GM23338 (cell line): Measurements from ENCODE around the gene C16orf87. TPM values are rescaled to one million over a fixed set of nuclear protein-coding genes. Genes with fewer than 3 reads are reported as not detected.

ENCODE experiments used
- ATAC-seq: fragments of 200-7000 bp; cut with Tn5 transposase; 3 replicates; pipeline ENCODE4 v1.9.1; 2020
- DNase-seq: peaks from one replicate; pipeline ENCODE4 v3.0.0-alpha.2; 2015; ENCODE audit warnings: low spot score
- H2AFZ ChIP-seq: fragments of 200-600 bp; sonication (generic); 2 replicates; pipeline ENCODE4 v1.8.0; 2016; ENCODE audit warnings: antibody characterized with exemption, mild to moderate bottlenecking, moderate library complexity
- H3F3A ChIP-seq: fragments of 200-600 bp; sonication (generic); replicated peaks from 2 replicates; pipeline ENCODE4 v1.8.0; 2017; ENCODE audit warnings: antibody characterized with exemption, mixed run types, low read depth
- H3K27ac ChIP-seq: fragments of 200-600 bp; sonication (generic); 2 replicates; pipeline ENCODE4 v1.6.1; 2016; ENCODE audit warnings: low read depth
- H3K27me3 ChIP-seq: fragments of 200-600 bp; sonication (generic); 2 replicates; pipeline ENCODE4 v1.8.0; 2016; ENCODE audit warnings: mild to moderate bottlenecking, mixed run types, moderate library complexity; ENCODE audit not compliant: insufficient read depth
- H3K36me3 ChIP-seq: fragments of 200-600 bp; sonication (generic); 2 replicates; pipeline ENCODE4 v1.8.0; 2016; ENCODE audit warnings: mild to moderate bottlenecking; ENCODE audit not compliant: insufficient read depth
- H3K4me1 ChIP-seq: fragments of 200-600 bp; sonication (generic); 2 replicates; pipeline ENCODE4 v1.8.0; 2016; ENCODE audit warnings: mild to moderate bottlenecking, moderate library complexity; ENCODE audit not compliant: insufficient read depth
- H3K4me2 ChIP-seq: fragments of 200-600 bp; sonication (generic); 2 replicates; pipeline ENCODE4 v1.7.1; 2017; ENCODE audit warnings: mixed run types
- H3K4me3 ChIP-seq: fragments of 200-600 bp; sonication (generic); 2 replicates; pipeline ENCODE4 v1.6.1; 2016; ENCODE audit warnings: mixed run types
- H3K79me2 ChIP-seq: fragments of 200-600 bp; sonication (generic); replicated peaks from 2 replicates; pipeline ENCODE4 v1.8.0; 2017; ENCODE audit warnings: mild to moderate bottlenecking; ENCODE audit not compliant: insufficient read depth
- H3K9me2 ChIP-seq: fragments of 200-600 bp; sonication (generic); 2 replicates; pipeline ENCODE4 v1.8.0; 2017; ENCODE audit not compliant: insufficient read depth
- H4K20me1 ChIP-seq: fragments of 200-600 bp; sonication (generic); replicated peaks from 2 replicates; pipeline ENCODE4 v1.8.0; 2017; ENCODE audit warnings: mild to moderate bottlenecking; ENCODE audit not compliant: insufficient read depth
- H3K27ac Mint-ChIP-seq: 2 replicates; pipeline ENCODE4 v1.8.0; 2020; ENCODE audit warnings: inconsistent platforms, mild to moderate bottlenecking, moderate library complexity, mixed read lengths
- H3K27me3 Mint-ChIP-seq: 3 replicates; pipeline ENCODE4 v1.8.0; 2022; ENCODE audit warnings: low read depth, mild to moderate bottlenecking, moderate library complexity, mixed read lengths, inconsistent platforms; ENCODE audit not compliant: insufficient read depth, poor library complexity
- H3K36me3 Mint-ChIP-seq: 3 replicates; pipeline ENCODE4 v1.8.0; 2021; ENCODE audit warnings: low read depth, mild to moderate bottlenecking, inconsistent platforms, moderate library complexity, mixed read lengths
- H3K4me1 Mint-ChIP-seq: 3 replicates; pipeline ENCODE4 v1.8.0; 2020; ENCODE audit warnings: mild to moderate bottlenecking, inconsistent platforms, mixed read lengths
- H3K4me3 Mint-ChIP-seq: 3 replicates; pipeline ENCODE4 v1.8.0; 2021; ENCODE audit warnings: moderate library complexity, mild to moderate bottlenecking, inconsistent platforms, mixed read lengths
- H3K9me3 Mint-ChIP-seq: 3 replicates; pipeline ENCODE4 v1.8.0; 2020; ENCODE audit warnings: moderate library complexity, mild to moderate bottlenecking, inconsistent platforms, mixed read lengths
- CREB1 ChIP-seq: fragments of 250-450 bp; sonication (Bioruptor Pico); IDR thresholded peaks from 2 replicates; pipeline ENCODE4 v1.5.0; 2020; ENCODE audit warnings: low read depth, mild to moderate bottlenecking, moderate library complexity
- ETS1 ChIP-seq: IDR thresholded peaks from 2 replicates; pipeline ENCODE4 v1.6.1; 2016; ENCODE audit warnings: antibody characterized with exemption
- EZH2 ChIP-seq: fragments of 200-600 bp; sonication (generic); IDR thresholded peaks from one replicate; pipeline ENCODE4 v1.8.0; 2017; ENCODE audit warnings: antibody characterized with exemption, mild to moderate bottlenecking, low read depth; ENCODE audit not compliant: unreplicated experiment
- EZH2phosphoT487 ChIP-seq: fragments of 200-600 bp; sonication (generic); IDR thresholded peaks from one replicate; pipeline ENCODE4 v1.8.1; 2018; ENCODE audit warnings: antibody characterized with exemption; ENCODE audit not compliant: unreplicated experiment
- JUNB ChIP-seq: IDR thresholded peaks from one replicate; pipeline ENCODE4 v1.6.1; 2016; ENCODE audit warnings: antibody characterized with exemption; ENCODE audit not compliant: unreplicated experiment
- NANOG ChIP-seq: IDR thresholded peaks from 2 replicates; pipeline ENCODE4 v1.6.1; 2016; ENCODE audit warnings: antibody characterized with exemption, borderline replicate concordance
- POLR2AphosphoS5 ChIP-seq: IDR thresholded peaks from 2 replicates; pipeline ENCODE4 v1.6.1; 2016; ENCODE audit warnings: antibody characterized with exemption, low read depth
- ZNF114 ChIP-seq: fragments of 250-450 bp; sonication (Bioruptor Pico); IDR thresholded peaks from 2 replicates; pipeline ENCODE4 v1.5.0; 2020; ENCODE audit warnings: mild to moderate bottlenecking, moderate library complexity
- ZNF331 ChIP-seq: fragments of 250-450 bp; sonication (Bioruptor Pico); IDR thresholded peaks from 2 replicates; pipeline ENCODE4 v1.5.0; 2020; ENCODE audit warnings: low read depth, mild to moderate bottlenecking, moderate library complexity
- polyA plus RNA-seq: library from polyadenylated mRNA; unstranded; fragments of >200 nt; fragmentation: Nextera tagmentation; extraction: Ambion mirVana; gene quantifications from 2 replicates; pipeline ENCODE4 v1.2.1, GENCODE V29; 2016
- total RNA-seq: library from RNA; depleted of rRNA; stranded (reverse); fragments of >200 nt; shearing (Covaris generic); gene quantifications from 2 replicates; pipeline ENCODE4 v1.2.3, GENCODE V29; 2014
- TF ChIP-seq, protein P1 (sequence below), 2 experiments: fragments of 200-600 bp in 1 of 2; sonication (generic) in 1 of 2; conservative IDR thresholded peaks; 2 replicates each; pipeline versions ENCODE4 v1.5.1 to v1.6.1; 2016 to 2017; ENCODE audit warnings: antibody characterized with exemption in 2 of 2, low read depth in 2 of 2, mild to moderate bottlenecking in 2 of 2, moderate library complexity in 1 of 2

The C16orf87 gene
- total and polyA plus RNA-seq, 2 experiments from 2014 or later, result 23.4 to 46.0 TPM

DNA sequence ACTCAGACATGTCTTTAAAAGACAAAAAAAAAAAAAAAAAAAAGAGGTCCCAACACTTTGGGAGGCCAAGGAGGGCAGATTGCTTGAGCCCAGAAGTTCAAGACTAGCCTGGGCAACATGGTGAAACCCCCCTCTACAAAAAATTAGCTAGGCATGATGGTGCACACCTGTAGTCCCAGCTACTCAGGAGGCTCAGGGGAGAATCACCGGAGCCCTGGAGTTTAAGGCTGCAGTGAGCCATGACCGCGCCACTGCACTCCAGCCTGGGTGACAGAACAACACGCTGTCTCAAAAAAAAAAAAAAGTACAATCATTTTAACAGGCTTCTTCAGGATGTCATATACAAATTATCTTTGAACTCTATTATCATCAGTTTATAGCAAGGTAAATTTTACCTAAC is 22.0 kb downstream of the C16orf87 start (continued):
- TF ChIP-seq POLR2AphosphoS5 (no peak), NANOG (no peak), ETS1 (no peak), EZH2 (no peak), EZH2phosphoT487 (no peak), ZNF331 (no peak), JUNB (no peak)
- TF ChIP-seq, protein P1, sequence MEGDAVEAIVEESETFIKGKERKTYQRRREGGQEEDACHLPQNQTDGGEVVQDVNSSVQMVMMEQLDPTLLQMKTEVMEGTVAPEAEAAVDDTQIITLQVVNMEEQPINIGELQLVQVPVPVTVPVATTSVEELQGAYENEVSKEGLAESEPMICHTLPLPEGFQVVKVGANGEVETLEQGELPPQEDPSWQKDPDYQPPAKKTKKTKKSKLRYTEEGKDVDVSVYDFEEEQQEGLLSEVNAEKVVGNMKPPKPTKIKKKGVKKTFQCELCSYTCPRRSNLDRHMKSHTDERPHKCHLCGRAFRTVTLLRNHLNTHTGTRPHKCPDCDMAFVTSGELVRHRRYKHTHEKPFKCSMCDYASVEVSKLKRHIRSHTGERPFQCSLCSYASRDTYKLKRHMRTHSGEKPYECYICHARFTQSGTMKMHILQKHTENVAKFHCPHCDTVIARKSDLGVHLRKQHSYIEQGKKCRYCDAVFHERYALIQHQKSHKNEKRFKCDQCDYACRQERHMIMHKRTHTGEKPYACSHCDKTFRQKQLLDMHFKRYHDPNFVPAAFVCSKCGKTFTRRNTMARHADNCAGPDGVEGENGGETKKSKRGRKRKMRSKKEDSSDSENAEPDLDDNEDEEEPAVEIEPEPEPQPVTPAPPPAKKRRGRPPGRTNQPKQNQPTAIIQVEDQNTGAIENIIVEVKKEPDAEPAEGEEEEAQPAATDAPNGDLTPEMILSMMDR (conservative IDR thresholded peaks at IDR 0.05; ENCODE audit: low read depth in 2 of 2), result no peak

DNA sequence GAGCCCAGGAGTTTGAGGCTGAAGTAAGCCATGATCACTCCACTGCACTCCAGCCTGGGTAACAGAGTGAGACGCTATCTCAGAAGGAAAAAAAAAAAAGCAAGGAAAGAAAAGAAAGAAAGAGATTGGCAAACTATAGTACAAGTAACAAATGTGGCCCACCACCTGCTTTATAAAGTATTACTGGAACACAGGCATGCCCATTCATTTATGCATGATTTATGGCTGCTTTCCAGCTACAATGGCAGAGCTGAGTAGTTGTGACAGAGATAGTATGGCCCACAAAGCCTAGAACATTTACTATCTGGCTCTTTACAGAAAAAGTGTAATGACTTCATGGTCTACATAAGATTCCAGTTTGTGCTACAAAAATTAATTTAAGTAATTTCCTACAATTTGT is 23.6 kb downstream of the C16orf87 start:
- H3K9me3 Mint-ChIP-seq, result no peaks in the 10 kb centered on the region
- Histone ChIP-seq H3K4me2 (no peak overlapping the region), H4K20me1 (no peaks in the 10 kb centered on the region; the same call in none of the 2 replicates), H2AFZ (no peak overlapping the region), H3F3A (no peaks in the 10 kb centered on the region), H3K9me2 (no peaks in the 10 kb centered on the region), H3K36me3 (no peaks in the 10 kb centered on the region), H3K4me1 (no peaks in the 10 kb centered on the region), H3K27ac (no peak overlapping the region), H3K27me3 (no peaks in the 10 kb centered on the region), H3K79me2 (peaks cover 58% of the 10 kb centered on the region), H3K4me3 (no peak overlapping the region)
- ATAC-seq (no peak), DNase-seq (no peak)
- H3K36me3 Mint-ChIP-seq, result peaks cover 3% of the 10 kb centered on the region; the same call in 1 of the 3 replicates
- no peaks in the 10 kb centered on the region for H3K27me3 Mint-ChIP-seq
- peak overlapping the region; percentile 38; the same call in 1 of the 2 replicates for H3K27ac Mint-ChIP-seq
- H3K4me1 Mint-ChIP-seq, result peaks cover 3% of the 10 kb centered on the region; the same call in 1 of the 3 replicates
- no peak for TF ChIP-seq JUNB
- no peak for TF ChIP-seq CREB1 (CRISPR knock-in tag)
- TF ChIP-seq, protein P1 (conservative IDR thresholded peaks at IDR 0.05; ENCODE audit: low read depth in 2 of 2), result no peak
- no peak for TF ChIP-seq ZNF114 (CRISPR knock-in tag)
- no peak for TF ChIP-seq NANOG
- no peak overlapping the region for H3K4me3 Mint-ChIP-seq
